Measurements from ENCODE around the gene XRCC1.

- TF ChIP-seq CTCF (conservative IDR thresholded peaks at IDR 0.05): no peak
- no peak for TF ChIP-seq ZFX (IDR thresholded peaks at IDR 0.05)
Measured at GRCh38 chr19:43622070-43622469, 46.7 kb upstream of the XRCC1 start.

All from C4-2B (cell line).